Loucy (cell line): Measurements from ENCODE around the gene GLIPR2.

Experiments used
- H2AFZ ChIP-seq: fragments of 200-600 bp; sonication (generic); 2 replicates; pipeline ENCODE4 v1.6.0; 2016; ENCODE audit warnings: antibody characterized with exemption, mild to moderate bottlenecking, low read length, moderate library complexity
- H3F3A ChIP-seq: fragments of 200-600 bp; 2 replicates; pipeline ENCODE4 v1.6.0; 2016; ENCODE audit warnings: antibody characterized with exemption, low read depth, mild to moderate bottlenecking
- H3K27me3 ChIP-seq: fragments of 200-600 bp; sonication (generic); 2 replicates; pipeline ENCODE4 v1.6.1; 2014; ENCODE audit warnings: low read length, mild to moderate bottlenecking; ENCODE audit not compliant: insufficient read depth, poor library complexity, severe bottlenecking
- H3K36me3 ChIP-seq: fragments of 200-600 bp; sonication (generic); 2 replicates; pipeline ENCODE4 v1.6.1; 2016; ENCODE audit warnings: low read length; ENCODE audit not compliant: insufficient read depth
- H3K4me1 ChIP-seq: fragments of 200-600 bp; sonication (generic); 2 replicates; pipeline ENCODE4 v1.5.1; 2014; ENCODE audit warnings: low read length, mild to moderate bottlenecking; ENCODE audit not compliant: insufficient read depth, poor library complexity, severe bottlenecking
- H3K4me2 ChIP-seq: fragments of 200-600 bp; sonication (generic); 2 replicates; pipeline ENCODE4 v1.6.0; 2014; ENCODE audit warnings: antibody characterized with exemption, low read length, low read depth, mild to moderate bottlenecking; ENCODE audit not compliant: poor library complexity, severe bottlenecking
- H3K4me3 ChIP-seq: fragments of 200-600 bp; sonication (generic); 2 replicates; pipeline ENCODE4 v1.5.1; 2014; ENCODE audit warnings: low read length, mild to moderate bottlenecking, mixed read lengths; ENCODE audit not compliant: poor library complexity, severe bottlenecking
- H3K79me2 ChIP-seq: fragments of 200-600 bp; sonication (generic); 2 replicates; pipeline ENCODE4 v1.6.1; 2014; ENCODE audit warnings: low read length; ENCODE audit not compliant: insufficient read depth
- H3K9ac ChIP-seq: fragments of 200-600 bp; sonication (generic); 2 replicates; pipeline ENCODE4 v1.6.0; 2014; ENCODE audit warnings: mild to moderate bottlenecking, low read depth, low read length, moderate library complexity; ENCODE audit not compliant: poor library complexity, severe bottlenecking
- H3K9me2 ChIP-seq: fragments of 200-600 bp; sonication (generic); replicated peaks from 2 replicates; pipeline ENCODE4 v1.6.1; 2016; ENCODE audit warnings: low read depth, low read length, mixed read lengths
- H3K9me3 ChIP-seq: fragments of 200-600 bp; sonication (generic); 2 replicates; pipeline ENCODE4 v1.6.1; 2014; ENCODE audit warnings: mild to moderate bottlenecking, antibody characterized with exemption, low read length, low read depth; ENCODE audit not compliant: insufficient read depth
- H4K20me1 ChIP-seq: fragments of 200-600 bp; sonication (generic); 2 replicates; pipeline ENCODE4 v1.6.0; 2014; ENCODE audit warnings: antibody characterized with exemption, low read length, mild to moderate bottlenecking; ENCODE audit not compliant: insufficient read depth, poor library complexity, severe bottlenecking
- CTCF ChIP-seq: fragments of 200-600 bp; sonication (generic); conservative IDR thresholded peaks from 2 replicates; pipeline ENCODE4 v1.5.1; 2014; ENCODE audit warnings: mild to moderate bottlenecking, antibody characterized with exemption, low read length
- EZH2phosphoT487 ChIP-seq: fragments of 200-600 bp; IDR thresholded peaks from 2 replicates; pipeline ENCODE4 v1.6.1; 2018; ENCODE audit warnings: antibody characterized with exemption, mild to moderate bottlenecking, moderate library complexity, borderline replicate concordance

GLIPR2 gene

GRCh38 chr9:36204906-36205547 is 68.5 kb downstream of the GLIPR2 start:
- 0 out of 2 replicates have a peak, but pooled peaks have one; percentile 27 for TF ChIP-seq CTCF
- TF ChIP-seq EZH2phosphoT487 = no peak
- H2AFZ ChIP-seq = no peak overlapping the region
- peaks cover 90% of the 10 kb centered on the region for H3K36me3 ChIP-seq
- H3K79me2 ChIP-seq = peaks cover 46% of the 10 kb centered on the region
- no peaks in the 10 kb centered on the region for H3K27me3 ChIP-seq
- H3K9me3 ChIP-seq = no peaks in the 10 kb centered on the region
- H3K9me2 ChIP-seq = no peaks in the 10 kb centered on the region
- H3K4me2 ChIP-seq = no peak overlapping the region
- H3K9ac ChIP-seq = no peak overlapping the region
- peaks cover 30% of the 10 kb centered on the region for H4K20me1 ChIP-seq
- H3K4me3 ChIP-seq = no peak overlapping the region
- no peaks in the 10 kb centered on the region for H3F3A ChIP-seq
- peaks cover 23% of the 10 kb centered on the region for H3K4me1 ChIP-seq

- Histone ChIP-seq H3K9ac (peak overlapping the region; percentile 23), H3K4me2 (peak overlapping the region; percentile 53), H3K27me3 (no peaks in the 10 kb centered on the region), H3K9me3 (no peaks in the 10 kb centered on the region), H3F3A (no peaks in the 10 kb centered on the region), H4K20me1 (peaks cover 48% of the 10 kb centered on the region), H3K4me1 (peaks cover 23% of the 10 kb centered on the region), H3K9me2 (no peaks in the 10 kb centered on the region), H3K79me2 (peaks cover 66% of the 10 kb centered on the region), H3K4me3 (peak overlapping the region; percentile 43), H3K36me3 (peaks cover 92% of the 10 kb centered on the region), H2AFZ (no peak overlapping the region)
- no peak for TF ChIP-seq EZH2phosphoT487
- TF ChIP-seq CTCF = no peak
These were observed 70.5 kb downstream of the GLIPR2 start for GRCh38 chr9:36207016-36207415.

GRCh38 chr9:36207546-36208012 is 71.0 kb downstream of the GLIPR2 start:
- Histone ChIP-seq H3K79me2 (peaks cover 67% of the 10 kb centered on the region), H3F3A (no peaks in the 10 kb centered on the region), H3K9me3 (no peaks in the 10 kb centered on the region), H2AFZ (no peak overlapping the region), H3K4me1 (peaks cover 23% of the 10 kb centered on the region), H3K9me2 (no peaks in the 10 kb centered on the region), H3K4me3 (peak overlapping the region; percentile 43), H3K36me3 (peaks cover 92% of the 10 kb centered on the region), H4K20me1 (peaks cover 51% of the 10 kb centered on the region), H3K9ac (peak overlapping the region; percentile 23), H3K27me3 (no peaks in the 10 kb centered on the region), H3K4me2 (peak overlapping the region; percentile 53)
- TF ChIP-seq EZH2phosphoT487 = no peak
- no peak for TF ChIP-seq CTCF
